HepG2 (cell line): ENCODE measurements around the gene TREH. TPM values are rescaled to one million over a fixed set of nuclear protein-coding genes. Genes with fewer than 3 reads are reported as not detected.

Experiments used
- ATF1 ChIP-seq: IDR thresholded peaks from 2 replicates; pipeline ENCODE4 v1.6.1; 2016; ENCODE audit warnings: mild to moderate bottlenecking, control low read depth
- ELF4 ChIP-seq: sonication (generic); formaldehyde crosslinking; IDR thresholded peaks from 2 replicates; pipeline ENCODE4 v1.5.0; 2020; ENCODE audit warnings: missing genetic modification reagents, mild to moderate bottlenecking, moderate library complexity, borderline replicate concordance
- ESRRA ChIP-seq: sonication (generic); formaldehyde crosslinking; IDR thresholded peaks from 2 replicates; pipeline ENCODE4 v1.5.1; 2020; ENCODE audit warnings: mild to moderate bottlenecking, low read depth, missing genetic modification reagents
- HMGA1 ChIP-seq: sonication (generic); formaldehyde crosslinking; conservative IDR thresholded peaks from 2 replicates; pipeline ENCODE4 v1.4.0; 2020; ENCODE audit warnings: missing genetic modification reagents
- HNF4G ChIP-seq, 2 experiments: sonication (generic) in 1 of 2; formaldehyde crosslinking in 1 of 2; IDR thresholded peaks; 2 replicates each; pipeline versions ENCODE4 v1.4.0 to v1.6.1; 2011 to 2020; ENCODE audit warnings: borderline replicate concordance in 2 of 2, low read depth in 2 of 2, mild to moderate bottlenecking in 2 of 2, low read length in 1 of 2, missing genetic modification reagents in 1 of 2, moderate library complexity in 1 of 2
- HOXD1 ChIP-seq: sonication (generic); formaldehyde crosslinking; IDR thresholded peaks from 2 replicates; pipeline ENCODE4 v1.5.0; 2020; ENCODE audit warnings: missing genetic modification reagents
- TEAD3 ChIP-seq: optimal IDR thresholded peaks from 2 replicates; pipeline ENCODE3; 2016; ENCODE audit warnings: borderline replicate concordance
- THRA ChIP-seq: sonication (generic); formaldehyde crosslinking; IDR thresholded peaks from 2 replicates; pipeline ENCODE4 v1.4.0; 2020; ENCODE audit warnings: missing genetic modification reagents, borderline replicate concordance
- XRCC5 ChIP-seq: fragments of 200-400 bp; formaldehyde crosslinking; optimal IDR thresholded peaks from 2 replicates; pipeline ENCODE3; 2017; ENCODE audit warnings: mild to moderate bottlenecking, low read length
- ZBTB7B ChIP-seq: sonication (generic); formaldehyde crosslinking; IDR thresholded peaks from 2 replicates; pipeline ENCODE4 v1.4.0; 2020; ENCODE audit warnings: missing genetic modification reagents
- ZFP82 ChIP-seq: sonication (generic); formaldehyde crosslinking; IDR thresholded peaks from 2 replicates; pipeline ENCODE4 v1.5.1; 2020; ENCODE audit warnings: mild to moderate bottlenecking, missing genetic modification reagents, borderline replicate concordance
- ZNF329 ChIP-seq: sonication (generic); formaldehyde crosslinking; IDR thresholded peaks from 2 replicates; pipeline ENCODE4 v1.9.0; 2021; ENCODE audit warnings: low read depth, mild to moderate bottlenecking, missing genetic modification reagents
- ZNF556 ChIP-seq: sonication (generic); formaldehyde crosslinking; IDR thresholded peaks from 2 replicates; pipeline ENCODE4 v1.4.0; 2020; ENCODE audit warnings: mild to moderate bottlenecking, missing genetic modification reagents, borderline replicate concordance
- ZNF644 ChIP-seq: IDR thresholded peaks from 2 replicates; pipeline ENCODE4 v1.6.1; 2016; ENCODE audit warnings: low read depth
- ZNF83 ChIP-seq: sonication (generic); formaldehyde crosslinking; IDR thresholded peaks from 2 replicates; pipeline ENCODE4 v1.4.0; 2020; ENCODE audit warnings: missing genetic modification reagents, mild to moderate bottlenecking, borderline replicate concordance
- polyA plus RNA-seq, 8 experiments: library from polyadenylated mRNA; depleted of rRNA in 3 of 8; stranded (reverse) in 7 of 8; unstranded in 1 of 8; fragments of >200 nt; fragmentation: Illumina TruSeq in 4 of 8; extraction: Trizol in 4 of 8; gene quantifications; 2 replicates each; pipeline versions ENCODE4 v1.2.1 to v1.2.3, GENCODE V29; 2011 to 2016; ENCODE audit warnings: low read depth in 4 of 8, missing spikeins in 1 of 8, mixed read lengths in 1 of 8; ENCODE audit not compliant: insufficient read depth in 1 of 8
- total RNA-seq, 5 experiments: library from RNA; depleted of rRNA; stranded (reverse); fragments of >200 nt; fragmentation: Illumina TruSeq; extraction: Trizol; gene quantifications; 2 replicates each; pipeline ENCODE4 v1.2.3, GENCODE V29; 2016; ENCODE audit warnings: low read depth in 1 of 5
- TF ChIP-seq, protein P1 (sequence below): sonication (generic); formaldehyde crosslinking; IDR thresholded peaks from 2 replicates; pipeline ENCODE4 v1.4.0; 2020; ENCODE audit warnings: mild to moderate bottlenecking, missing genetic modification reagents, borderline replicate concordance
- TF ChIP-seq, protein P2 (sequence below): sonication (generic); formaldehyde crosslinking; IDR thresholded peaks from 2 replicates; pipeline ENCODE4 v1.9.0; 2021; ENCODE audit warnings: missing genetic modification reagents, mild to moderate bottlenecking, borderline replicate concordance
- TF ChIP-seq, protein P3 (sequence below): sonication (generic); formaldehyde crosslinking; IDR thresholded peaks from 2 replicates; pipeline ENCODE4 v1.5.1; 2020; ENCODE audit warnings: mild to moderate bottlenecking, moderate library complexity, missing genetic modification reagents

The TREH gene
- total and polyA plus RNA-seq, 2 of the 13 experiments (the other 11 are each of a cell fraction or from before 2014, with no cell fraction given), result 0.53 to 0.86 TPM

DNA sequence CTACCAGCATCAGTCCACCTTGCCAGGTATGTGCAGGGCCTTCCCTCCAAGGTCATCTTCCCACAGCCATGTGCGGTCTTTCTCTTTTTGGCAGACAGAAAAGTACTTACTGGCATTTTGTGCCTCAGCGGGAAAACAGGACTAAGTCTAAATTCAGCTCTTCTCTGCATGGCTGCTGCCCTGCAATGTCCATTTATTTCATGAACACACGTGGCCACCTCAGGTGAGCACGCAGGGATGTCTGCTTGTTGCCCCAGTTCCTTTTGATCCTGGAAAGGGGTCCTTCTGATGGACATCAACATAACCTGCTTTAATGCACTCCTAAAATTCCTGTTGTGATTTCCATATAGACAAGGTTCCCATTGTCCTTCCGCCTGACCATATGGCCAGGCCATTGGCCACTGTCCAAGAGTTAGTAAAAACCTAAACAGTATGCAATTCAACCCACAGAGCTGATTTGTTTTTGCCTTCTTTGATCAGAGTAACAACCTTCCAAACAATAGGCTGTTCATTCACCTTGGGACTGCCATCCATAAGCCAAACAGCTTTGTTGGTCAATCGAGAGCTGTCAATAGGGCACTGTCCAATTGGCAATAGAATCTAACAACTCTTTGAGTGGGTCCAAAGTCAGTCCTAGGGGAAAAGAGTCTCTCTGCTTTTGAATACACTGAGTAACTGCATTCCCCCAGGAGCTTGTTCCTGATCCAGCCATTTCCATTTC, 5.9 kb downstream of the TREH start (continued):
- TF ChIP-seq THRA (CRISPR knock-in tag) (peak; percentile 21; the same call in 1 of the 2 replicates), HNF4G (IDR thresholded peaks at IDR 0.05; ENCODE audit: borderline replicate concordance, low read depth, low read length) (peak; percentile 92), HNF4G (CRISPR knock-in tag; IDR thresholded peaks at IDR 0.05; ENCODE audit: borderline replicate concordance, low read depth) (no peak), TEAD3 (CRISPR knock-in tag) (peak; percentile 61), XRCC5 (peak; percentile 13), ZNF329 (CRISPR knock-in tag) (no peak), ZBTB7B (CRISPR knock-in tag) (0 out of 2 replicates have a peak, but pooled peaks have one; percentile 33), ATF1 (no peak), ESRRA (CRISPR knock-in tag) (no peak), HOXD1 (CRISPR knock-in tag) (peak; percentile 71), HMGA1 (CRISPR knock-in tag) (no peak), ZNF83 (no peak), ELF4 (CRISPR knock-in tag) (0 out of 2 replicates have a peak, but pooled peaks have one; percentile 52), ZNF556 (CRISPR knock-in tag) (0 out of 2 replicates have a peak, but pooled peaks have one; percentile 60), ZNF644 (peak; percentile 84), ZFP82 (CRISPR knock-in tag) (0 out of 2 replicates have a peak, but pooled peaks have one; percentile 65)
- TF ChIP-seq, protein P1, sequence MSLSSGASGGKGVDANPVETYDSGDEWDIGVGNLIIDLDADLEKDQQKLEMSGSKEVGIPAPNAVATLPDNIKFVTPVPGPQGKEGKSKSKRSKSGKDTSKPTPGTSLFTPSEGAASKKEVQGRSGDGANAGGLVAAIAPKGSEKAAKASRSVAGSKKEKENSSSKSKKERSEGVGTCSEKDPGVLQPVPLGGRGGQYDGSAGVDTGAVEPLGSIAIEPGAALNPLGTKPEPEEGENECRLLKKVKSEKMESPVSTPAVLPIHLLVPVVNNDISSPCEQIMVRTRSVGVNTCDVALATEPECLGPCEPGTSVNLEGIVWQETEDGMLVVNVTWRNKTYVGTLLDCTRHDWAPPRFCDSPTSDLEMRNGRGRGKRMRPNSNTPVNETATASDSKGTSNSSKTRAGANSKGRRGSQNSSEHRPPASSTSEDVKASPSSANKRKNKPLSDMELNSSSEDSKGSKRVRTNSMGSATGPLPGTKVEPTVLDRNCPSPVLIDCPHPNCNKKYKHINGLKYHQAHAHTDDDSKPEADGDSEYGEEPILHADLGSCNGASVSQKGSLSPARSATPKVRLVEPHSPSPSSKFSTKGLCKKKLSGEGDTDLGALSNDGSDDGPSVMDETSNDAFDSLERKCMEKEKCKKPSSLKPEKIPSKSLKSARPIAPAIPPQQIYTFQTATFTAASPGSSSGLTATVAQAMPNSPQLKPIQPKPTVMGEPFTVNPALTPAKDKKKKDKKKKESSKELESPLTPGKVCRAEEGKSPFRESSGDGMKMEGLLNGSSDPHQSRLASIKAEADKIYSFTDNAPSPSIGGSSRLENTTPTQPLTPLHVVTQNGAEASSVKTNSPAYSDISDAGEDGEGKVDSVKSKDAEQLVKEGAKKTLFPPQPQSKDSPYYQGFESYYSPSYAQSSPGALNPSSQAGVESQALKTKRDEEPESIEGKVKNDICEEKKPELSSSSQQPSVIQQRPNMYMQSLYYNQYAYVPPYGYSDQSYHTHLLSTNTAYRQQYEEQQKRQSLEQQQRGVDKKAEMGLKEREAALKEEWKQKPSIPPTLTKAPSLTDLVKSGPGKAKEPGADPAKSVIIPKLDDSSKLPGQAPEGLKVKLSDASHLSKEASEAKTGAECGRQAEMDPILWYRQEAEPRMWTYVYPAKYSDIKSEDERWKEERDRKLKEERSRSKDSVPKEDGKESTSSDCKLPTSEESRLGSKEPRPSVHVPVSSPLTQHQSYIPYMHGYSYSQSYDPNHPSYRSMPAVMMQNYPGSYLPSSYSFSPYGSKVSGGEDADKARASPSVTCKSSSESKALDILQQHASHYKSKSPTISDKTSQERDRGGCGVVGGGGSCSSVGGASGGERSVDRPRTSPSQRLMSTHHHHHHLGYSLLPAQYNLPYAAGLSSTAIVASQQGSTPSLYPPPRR (CRISPR knock-in tag), result peak; percentile 98
- TF ChIP-seq, protein P2, sequence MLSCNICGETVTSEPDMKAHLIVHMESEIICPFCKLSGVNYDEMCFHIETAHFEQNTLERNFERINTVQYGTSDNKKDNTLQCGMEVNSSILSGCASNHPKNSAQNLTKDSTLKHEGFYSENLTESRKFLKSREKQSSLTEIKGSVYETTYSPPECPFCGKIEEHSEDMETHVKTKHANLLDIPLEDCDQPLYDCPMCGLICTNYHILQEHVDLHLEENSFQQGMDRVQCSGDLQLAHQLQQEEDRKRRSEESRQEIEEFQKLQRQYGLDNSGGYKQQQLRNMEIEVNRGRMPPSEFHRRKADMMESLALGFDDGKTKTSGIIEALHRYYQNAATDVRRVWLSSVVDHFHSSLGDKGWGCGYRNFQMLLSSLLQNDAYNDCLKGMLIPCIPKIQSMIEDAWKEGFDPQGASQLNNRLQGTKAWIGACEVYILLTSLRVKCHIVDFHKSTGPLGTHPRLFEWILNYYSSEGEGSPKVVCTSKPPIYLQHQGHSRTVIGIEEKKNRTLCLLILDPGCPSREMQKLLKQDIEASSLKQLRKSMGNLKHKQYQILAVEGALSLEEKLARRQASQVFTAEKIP (CRISPR knock-in tag), result no peak
- TF ChIP-seq, protein P3, sequence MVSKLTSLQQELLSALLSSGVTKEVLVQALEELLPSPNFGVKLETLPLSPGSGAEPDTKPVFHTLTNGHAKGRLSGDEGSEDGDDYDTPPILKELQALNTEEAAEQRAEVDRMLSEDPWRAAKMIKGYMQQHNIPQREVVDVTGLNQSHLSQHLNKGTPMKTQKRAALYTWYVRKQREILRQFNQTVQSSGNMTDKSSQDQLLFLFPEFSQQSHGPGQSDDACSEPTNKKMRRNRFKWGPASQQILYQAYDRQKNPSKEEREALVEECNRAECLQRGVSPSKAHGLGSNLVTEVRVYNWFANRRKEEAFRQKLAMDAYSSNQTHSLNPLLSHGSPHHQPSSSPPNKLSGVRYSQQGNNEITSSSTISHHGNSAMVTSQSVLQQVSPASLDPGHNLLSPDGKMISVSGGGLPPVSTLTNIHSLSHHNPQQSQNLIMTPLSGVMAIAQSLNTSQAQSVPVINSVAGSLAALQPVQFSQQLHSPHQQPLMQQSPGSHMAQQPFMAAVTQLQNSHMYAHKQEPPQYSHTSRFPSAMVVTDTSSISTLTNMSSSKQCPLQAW (CRISPR knock-in tag), result peak; percentile 64; the same call in 1 of the 2 replicates
